GM23248 (cell line): ENCODE results near the gene TXNRD2. TPM values are rescaled to one million over a fixed set of nuclear protein-coding genes. Genes with fewer than 3 reads are reported as not detected.

Experiments
- DNase-seq: peaks from one replicate; pipeline ENCODE4 v3.0.0-alpha.2; 2015
- H2AFZ ChIP-seq: fragments of 200-600 bp; sonication (generic); 2 replicates; pipeline ENCODE4 v1.6.1; 2016; ENCODE audit warnings: antibody characterized with exemption
- H3F3A ChIP-seq: fragments of 200-600 bp; sonication (generic); 2 replicates; pipeline ENCODE4 v1.6.1; 2016; ENCODE audit warnings: mild to moderate bottlenecking, antibody characterized with exemption, mixed run types; ENCODE audit not compliant: insufficient read depth
- H3K27ac ChIP-seq: fragments of 200-600 bp; sonication (generic); 2 replicates; pipeline ENCODE4 v1.5.1; 2016; ENCODE audit warnings: mild to moderate bottlenecking
- H3K27me3 ChIP-seq: fragments of 200-600 bp; sonication (generic); replicated peaks from 2 replicates; pipeline ENCODE4 v1.6.1; 2016; ENCODE audit warnings: mild to moderate bottlenecking; ENCODE audit not compliant: insufficient read depth
- H3K36me3 ChIP-seq: fragments of 200-600 bp; sonication (generic); 2 replicates; pipeline ENCODE4 v1.6.1; 2016; ENCODE audit warnings: low read depth, mild to moderate bottlenecking
- H3K4me1 ChIP-seq: fragments of 200-600 bp; sonication (generic); 2 replicates; pipeline ENCODE4 v1.6.1; 2016; ENCODE audit warnings: mild to moderate bottlenecking; ENCODE audit not compliant: insufficient read depth
- H3K4me2 ChIP-seq: fragments of 200-600 bp; sonication (generic); one replicate; pipeline ENCODE4 v1.6.1; 2016; ENCODE audit warnings: mild to moderate bottlenecking; ENCODE audit not compliant: unreplicated experiment
- H3K4me3 ChIP-seq: fragments of 200-600 bp; sonication (generic); 2 replicates; pipeline ENCODE4 v1.5.1; 2016; ENCODE audit warnings: mild to moderate bottlenecking
- H3K79me2 ChIP-seq: fragments of 200-600 bp; sonication (generic); 2 replicates; pipeline ENCODE4 v1.6.1; 2016; ENCODE audit warnings: mild to moderate bottlenecking; ENCODE audit not compliant: insufficient read depth
- H3K9ac ChIP-seq: fragments of 200-600 bp; sonication (generic); 2 replicates; pipeline ENCODE4 v1.6.1; 2016; ENCODE audit warnings: mild to moderate bottlenecking
- H3K9me2 ChIP-seq: fragments of 200-600 bp; sonication (generic); 2 replicates; pipeline ENCODE4 v1.6.1; 2016; ENCODE audit warnings: mixed run types, mild to moderate bottlenecking, moderate library complexity; ENCODE audit not compliant: insufficient read depth
- H3K9me3 ChIP-seq: fragments of 200-600 bp; sonication (generic); one replicate; pipeline ENCODE4 v1.6.1; 2017; ENCODE audit warnings: low read depth
- H4K20me1 ChIP-seq: fragments of 200-600 bp; sonication (generic); 2 replicates; pipeline ENCODE4 v1.6.0; 2016; ENCODE audit not compliant: insufficient read depth
- EZH2 ChIP-seq: fragments of 200-600 bp; sonication (generic); IDR thresholded peaks from 2 replicates; pipeline ENCODE4 v1.6.1; 2018; ENCODE audit warnings: antibody characterized with exemption, mild to moderate bottlenecking; ENCODE audit not compliant: insufficient read depth, poor library complexity, severe bottlenecking
- EZH2phosphoT487 ChIP-seq: fragments of 200-600 bp; sonication (generic); IDR thresholded peaks from 2 replicates; pipeline ENCODE4 v1.6.1; 2018; ENCODE audit warnings: antibody characterized with exemption, moderate library complexity, mild to moderate bottlenecking, low read depth; ENCODE audit not compliant: insufficient read depth
- WGBS, 2 experiments: methylation state at CpG; one replicate each; pipeline ENCODE4 v1.1.6; 2015 to 2017; ENCODE audit warnings: low lambda C conversion rate in 2 of 2, low coverage in 1 of 2; ENCODE audit errors: missing lambda C conversion rate in 2 of 2; 5-methylcytosine and 5-hydroxymethylcytosine counted together
- in situ Hi-C: fragments of 300-500 bp; cut with MboI; formaldehyde crosslinking; loops from 2 replicates; pipeline ENCODE4 v1.15.0; 2020
- polyA plus RNA-seq: library from polyadenylated mRNA; unstranded; fragments of >200 nt; fragmentation: Nextera tagmentation; extraction: Ambion mirVana; gene quantifications from 2 replicates; pipeline ENCODE4 v1.2.1, GENCODE V29; 2016
- total RNA-seq: library from RNA; depleted of rRNA; stranded (reverse); fragments of >200 nt; shearing (Covaris generic); gene quantifications from 2 replicates; pipeline ENCODE4 v1.2.3, GENCODE V29; 2014

TXNRD2 gene
- total and polyA plus RNA-seq, 2 experiments from 2014 or later: 20.1 to 24.8 TPM

- Histone ChIP-seq H4K20me1 (no peaks in the 10 kb centered on the region), H2AFZ (no peak overlapping the region), H3K36me3 (no peaks in the 10 kb centered on the region), H3K27me3 (no peaks in the 10 kb centered on the region), H3K4me1 (no peaks in the 10 kb centered on the region), H3F3A (peaks cover 4% of the 10 kb centered on the region; the same call in 1 of the 2 replicates), H3K9me2 (0 out of 2 replicates have a peak, but pooled peaks cover 4% of the 10 kb centered on the region), H3K79me2 (no peaks in the 10 kb centered on the region), H3K9ac (no peak overlapping the region), H3K4me2 (no peak overlapping the region), H3K27ac (no peak overlapping the region), H3K4me3 (no peak overlapping the region), H3K9me3 (no peaks in the 10 kb centered on the region)
- TF ChIP-seq EZH2phosphoT487 (no peak), EZH2 (no peak)
- in situ Hi-C loops: no loop called here
- DNase-seq: no peak
- WGBS, 2 experiments: 91 to 92% methylated on average over 30 of the region's 30 CpGs
Measured at GRCh38 chr22:19870153-19871022, 71.2 kb downstream of the TXNRD2 start.

DNA sequence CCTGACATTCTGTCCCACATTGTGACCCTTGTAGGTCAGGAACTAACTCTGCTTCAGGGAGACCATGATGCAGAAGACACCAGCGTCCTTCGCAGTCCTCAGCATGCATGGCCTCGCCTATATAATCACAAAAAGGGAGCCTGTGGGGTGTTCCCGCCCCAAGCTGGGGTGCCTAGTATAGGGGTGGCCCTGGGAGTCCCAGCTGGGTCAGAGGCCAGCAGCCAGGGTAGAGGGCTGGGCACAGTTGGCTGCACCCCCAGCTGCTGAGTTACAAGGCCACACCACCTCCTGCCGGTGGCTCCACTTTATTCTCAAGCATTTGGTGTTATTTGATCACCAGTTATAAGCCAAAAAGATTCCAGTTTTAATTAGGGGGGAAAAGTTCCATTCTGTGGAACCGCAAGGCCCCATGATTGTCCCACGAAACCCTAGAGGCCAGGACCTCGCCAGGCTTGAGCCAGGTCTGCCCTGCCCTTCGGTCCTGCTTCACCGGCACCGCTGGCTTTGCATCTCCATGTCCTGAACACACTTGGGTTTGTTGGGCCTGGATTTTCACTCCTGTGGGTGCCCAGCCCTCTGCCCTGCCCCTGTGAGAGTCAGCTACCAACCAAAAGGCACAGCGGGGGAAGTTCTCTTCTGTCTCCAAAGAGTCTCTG, 72.0 kb downstream of the TXNRD2 start:
- Histone ChIP-seq H3K27ac (no peak overlapping the region), H3K79me2 (no peaks in the 10 kb centered on the region), H3K4me2 (no peak overlapping the region), H4K20me1 (no peaks in the 10 kb centered on the region), H3K36me3 (no peaks in the 10 kb centered on the region), H3K27me3 (no peaks in the 10 kb centered on the region), H3K9me3 (no peaks in the 10 kb centered on the region), H3K9ac (no peak overlapping the region), H3K4me3 (no peak overlapping the region), H3K9me2 (0 out of 2 replicates have a peak, but pooled peaks cover 4% of the 10 kb centered on the region), H2AFZ (no peak overlapping the region), H3K4me1 (no peaks in the 10 kb centered on the region), H3F3A (peaks cover 4% of the 10 kb centered on the region; the same call in 1 of the 2 replicates)
- WGBS, 2 experiments: 96 to 100% methylated on average over 12 of the region's 12 CpGs
- TF ChIP-seq EZH2phosphoT487: no peak
- TF ChIP-seq EZH2: no peak
- in situ Hi-C loops: no loop called here
- DNase-seq: no peak

DNA sequence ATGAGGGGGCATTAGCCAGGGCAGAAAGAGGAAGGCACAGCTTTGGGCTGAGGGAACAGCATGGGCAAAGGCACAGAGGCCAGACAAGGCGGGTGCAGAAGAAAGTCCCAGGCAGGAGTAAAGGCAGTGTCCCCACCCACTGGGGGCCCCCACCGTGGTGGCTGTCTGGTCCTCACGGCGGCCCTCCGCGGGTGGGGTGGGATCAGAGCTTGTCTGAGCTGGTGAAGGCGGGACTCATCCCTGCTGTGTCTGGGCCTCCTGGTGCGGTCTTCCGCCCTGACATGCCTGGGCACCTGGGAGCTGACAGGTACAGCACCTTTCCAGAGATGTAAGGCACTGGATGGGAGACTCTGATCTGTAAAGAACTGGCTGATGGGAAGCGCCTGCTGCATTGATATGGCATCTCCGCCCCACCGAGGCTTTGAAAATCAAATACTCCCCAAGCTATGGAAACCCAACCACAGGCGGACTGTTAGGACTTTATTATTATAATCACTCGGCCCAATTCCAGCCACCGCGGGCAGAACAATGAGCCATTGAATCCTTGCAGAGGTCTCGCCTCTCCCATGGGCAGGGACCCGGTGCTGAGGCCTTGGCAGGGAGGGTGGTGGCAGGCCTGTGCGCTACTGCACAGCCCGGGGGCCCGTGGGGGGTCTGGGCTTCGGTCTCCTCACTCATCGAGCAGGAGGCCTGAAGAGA, 72.7 kb downstream of the TXNRD2 start:
- Histone ChIP-seq H3K4me3 (no peak overlapping the region), H3K36me3 (no peaks in the 10 kb centered on the region), H3K4me2 (no peak overlapping the region), H3K79me2 (no peaks in the 10 kb centered on the region), H4K20me1 (no peaks in the 10 kb centered on the region), H3K27ac (no peak overlapping the region), H3K9me3 (no peaks in the 10 kb centered on the region), H2AFZ (no peak overlapping the region), H3F3A (peaks cover 4% of the 10 kb centered on the region; the same call in 1 of the 2 replicates), H3K9ac (no peak overlapping the region), H3K4me1 (no peaks in the 10 kb centered on the region), H3K9me2 (0 out of 2 replicates have a peak, but pooled peaks cover 4% of the 10 kb centered on the region), H3K27me3 (no peaks in the 10 kb centered on the region)
- in situ Hi-C loops: no loop called here
- no peak for DNase-seq
- 81 to 87% methylated on average over 23 of the region's 23 CpGs for WGBS, 2 experiments
- TF ChIP-seq EZH2phosphoT487 (no peak), EZH2 (no peak)

DNA sequence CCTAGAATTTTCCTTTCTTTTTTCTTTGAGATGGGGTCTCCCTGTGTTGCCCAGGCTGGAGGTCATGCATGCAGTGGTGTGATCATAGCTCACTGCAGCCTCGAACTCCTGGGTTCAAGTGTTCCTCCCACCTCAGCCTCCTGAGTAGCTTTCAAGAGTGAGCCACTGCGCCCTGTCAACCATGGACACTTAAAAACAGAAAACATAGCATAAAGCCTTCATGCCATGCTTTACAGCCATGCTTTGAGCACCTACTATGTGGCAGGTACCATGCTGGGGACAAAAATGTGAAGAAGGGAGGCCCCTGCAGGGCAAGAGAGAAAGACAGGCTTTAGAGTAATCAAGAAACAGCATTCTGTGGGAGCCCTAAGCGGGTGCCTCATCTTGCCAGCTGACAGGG, 73.3 kb downstream of the TXNRD2 start:
- no peak overlapping the region for H2AFZ ChIP-seq
- H3F3A ChIP-seq: peaks cover 4% of the 10 kb centered on the region; the same call in 1 of the 2 replicates
- no peaks in the 10 kb centered on the region for H3K4me1 ChIP-seq
- in situ Hi-C loops: no loop called here
- H3K79me2 ChIP-seq: no peaks in the 10 kb centered on the region
- TF ChIP-seq EZH2phosphoT487 (no peak), EZH2 (no peak)
- H3K9ac ChIP-seq: no peak overlapping the region
- no peak overlapping the region for H3K4me3 ChIP-seq
- H4K20me1 ChIP-seq: no peaks in the 10 kb centered on the region
- H3K27me3 ChIP-seq: no peaks in the 10 kb centered on the region
- WGBS, 2 experiments: 93 to 98% methylated on average over 3 of the region's 3 CpGs
- no peaks in the 10 kb centered on the region for H3K9me3 ChIP-seq
- DNase-seq: no peak
- no peaks in the 10 kb centered on the region for H3K36me3 ChIP-seq
- no peak overlapping the region for H3K27ac ChIP-seq
- no peak overlapping the region for H3K4me2 ChIP-seq
- H3K9me2 ChIP-seq: 0 out of 2 replicates have a peak, but pooled peaks cover 4% of the 10 kb centered on the region
